Measurements from ENCODE around the gene FNTB. TPM values are rescaled to one million over a fixed set of nuclear protein-coding genes. Genes with fewer than 3 reads are reported as not detected.

FNTB gene
- total RNA-seq, 2 donors from 2014 or later: 17.2 to 21.3 TPM

- TF ChIP-seq, protein P1, sequence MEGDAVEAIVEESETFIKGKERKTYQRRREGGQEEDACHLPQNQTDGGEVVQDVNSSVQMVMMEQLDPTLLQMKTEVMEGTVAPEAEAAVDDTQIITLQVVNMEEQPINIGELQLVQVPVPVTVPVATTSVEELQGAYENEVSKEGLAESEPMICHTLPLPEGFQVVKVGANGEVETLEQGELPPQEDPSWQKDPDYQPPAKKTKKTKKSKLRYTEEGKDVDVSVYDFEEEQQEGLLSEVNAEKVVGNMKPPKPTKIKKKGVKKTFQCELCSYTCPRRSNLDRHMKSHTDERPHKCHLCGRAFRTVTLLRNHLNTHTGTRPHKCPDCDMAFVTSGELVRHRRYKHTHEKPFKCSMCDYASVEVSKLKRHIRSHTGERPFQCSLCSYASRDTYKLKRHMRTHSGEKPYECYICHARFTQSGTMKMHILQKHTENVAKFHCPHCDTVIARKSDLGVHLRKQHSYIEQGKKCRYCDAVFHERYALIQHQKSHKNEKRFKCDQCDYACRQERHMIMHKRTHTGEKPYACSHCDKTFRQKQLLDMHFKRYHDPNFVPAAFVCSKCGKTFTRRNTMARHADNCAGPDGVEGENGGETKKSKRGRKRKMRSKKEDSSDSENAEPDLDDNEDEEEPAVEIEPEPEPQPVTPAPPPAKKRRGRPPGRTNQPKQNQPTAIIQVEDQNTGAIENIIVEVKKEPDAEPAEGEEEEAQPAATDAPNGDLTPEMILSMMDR (conservative IDR thresholded peaks at IDR 0.05): peak; percentile 86
- H3K9ac ChIP-seq (ENCODE audit: extremely low read depth, low read length, poor library complexity, severe bottlenecking): no peak overlapping the region
- no peak overlapping the region for H3K27ac ChIP-seq (ENCODE audit: low read depth, low read length)
- no peaks in the 10 kb centered on the region for H3K36me3 ChIP-seq (ENCODE audit: control insufficient read depth, insufficient read depth, low read length)
- no peaks in the 10 kb centered on the region for H3K4me1 ChIP-seq (ENCODE audit: control insufficient read depth, insufficient read depth, low read length)
- no peaks in the 10 kb centered on the region for H3K36me3 Mint-ChIP-seq (ENCODE audit: low read depth)
- no peak overlapping the region for H3K4me3 ChIP-seq (ENCODE audit: low read length)
- peaks cover 20% of the 10 kb centered on the region for H3K27me3 ChIP-seq (ENCODE audit: control insufficient read depth, insufficient read depth, low read length, poor library complexity, severe bottlenecking)
- peaks cover 26% of the 10 kb centered on the region for H3K27me3 Mint-ChIP-seq (ENCODE audit: insufficient read depth)
- peak overlapping the region; percentile 43 for H3K4me3 Mint-ChIP-seq
- WGBS, 2 experiments (ENCODE audit: insufficient coverage in 1 of 2, insufficient read length in 1 of 2): 14 to 30% methylated on average over 7 to 12 of the region's 15 CpGs
- no peaks in the 10 kb centered on the region for H3K9me3 ChIP-seq (ENCODE audit: control insufficient read depth, low read length)
- DNase-seq: no peak
- H3K9me3 Mint-ChIP-seq: no peaks in the 10 kb centered on the region
- no peak overlapping the region for H3K27ac Mint-ChIP-seq
- H3K4me1 Mint-ChIP-seq: peaks cover 22% of the 10 kb centered on the region
Measured at GRCh38 chr14:64983439-64984310, 3.0 kb upstream of the FNTB start.

GRCh38 chr14:64987438-64987767, 708 bp downstream of the FNTB start:
- Mint-ChIP-seq H3K27ac (peak overlapping the region; percentile 96), H3K27me3 (ENCODE audit: insufficient read depth) (peaks cover 26% of the 10 kb centered on the region), H3K36me3 (ENCODE audit: low read depth) (no peaks in the 10 kb centered on the region), H3K4me1 (peaks cover 10% of the 10 kb centered on the region), H3K4me3 (peak overlapping the region; percentile 82), H3K9me3 (no peaks in the 10 kb centered on the region)
- peak overlapping the region; percentile 71 for H3K9ac ChIP-seq (ENCODE audit: extremely low read depth, low read length, poor library complexity, severe bottlenecking)
- TF ChIP-seq, protein P1 (conservative IDR thresholded peaks at IDR 0.05): no peak
- no peaks in the 10 kb centered on the region for H3K4me1 ChIP-seq (ENCODE audit: control insufficient read depth, insufficient read depth, low read length)
- no peaks in the 10 kb centered on the region for H3K9me3 ChIP-seq (ENCODE audit: control insufficient read depth, low read length)
- 0 to 5% methylated on average over 7 to 8 of the region's 8 CpGs for WGBS, 2 experiments (ENCODE audit: insufficient coverage in 1 of 2, insufficient read length in 1 of 2)
- H3K36me3 ChIP-seq (ENCODE audit: control insufficient read depth, insufficient read depth, low read length): no peaks in the 10 kb centered on the region
- peaks cover 20% of the 10 kb centered on the region for H3K27me3 ChIP-seq (ENCODE audit: control insufficient read depth, insufficient read depth, low read length, poor library complexity, severe bottlenecking)
- no peak for DNase-seq
- H3K27ac ChIP-seq (ENCODE audit: low read depth, low read length): no peak overlapping the region
- H3K4me3 ChIP-seq (ENCODE audit: low read length): peak overlapping the region; percentile 96

- no peaks in the 10 kb centered on the region for H3K4me1 ChIP-seq (ENCODE audit: control insufficient read depth, insufficient read depth, low read length)
- peaks cover 11% of the 10 kb centered on the region for H3K27me3 ChIP-seq (ENCODE audit: control insufficient read depth, insufficient read depth, low read length, poor library complexity, severe bottlenecking)
- no peaks in the 10 kb centered on the region for H3K36me3 Mint-ChIP-seq (ENCODE audit: low read depth)
- H3K4me3 Mint-ChIP-seq: no peak overlapping the region
- no peak overlapping the region for H3K4me3 ChIP-seq (ENCODE audit: low read length)
- peaks cover 13% of the 10 kb centered on the region for H3K27me3 Mint-ChIP-seq (ENCODE audit: insufficient read depth)
- no peaks in the 10 kb centered on the region for H3K9me3 ChIP-seq (ENCODE audit: control insufficient read depth, low read length)
- TF ChIP-seq, protein P1 (conservative IDR thresholded peaks at IDR 0.05): no peak
- WGBS, 2 experiments (ENCODE audit: insufficient coverage in 1 of 2, insufficient read length in 1 of 2): 89 to 91% methylated on average over 1 to 3 of the region's 3 CpGs
- peaks cover 7% of the 10 kb centered on the region for H3K4me1 Mint-ChIP-seq
- H3K27ac Mint-ChIP-seq: no peak overlapping the region
- H3K27ac ChIP-seq (ENCODE audit: low read depth, low read length): no peak overlapping the region
- H3K9me3 Mint-ChIP-seq: no peaks in the 10 kb centered on the region
- DNase-seq: no peak
- H3K9ac ChIP-seq (ENCODE audit: extremely low read depth, low read length, poor library complexity, severe bottlenecking): no peak overlapping the region
- H3K36me3 ChIP-seq (ENCODE audit: control insufficient read depth, insufficient read depth, low read length): no peaks in the 10 kb centered on the region
Measured at GRCh38 chr14:64990296-64990695, 3.6 kb downstream of the FNTB start.

Data from endodermal cell (in vitro differentiated cells).